WTC11 (cell line): ENCODE results near the gene INPP5A.

ENCODE experiments used
- EMX1 ChIP-seq: fragments of 250-450 bp; sonication (Bioruptor Pico); IDR thresholded peaks from 2 replicates; pipeline ENCODE4 v1.8.0; 2021; ENCODE audit warnings: mild to moderate bottlenecking
- TEAD1 ChIP-seq: sonication (generic); formaldehyde crosslinking; IDR thresholded peaks from 2 replicates; pipeline ENCODE4 v1.8.0; 2022; ENCODE audit warnings: mild to moderate bottlenecking, missing genetic modification reagents
- USF2 ChIP-seq: sonication (generic); formaldehyde crosslinking; IDR thresholded peaks from 2 replicates; pipeline ENCODE4 v1.8.1; 2023; ENCODE audit warnings: mild to moderate bottlenecking, missing genetic modification reagents, moderate library complexity
- ZNF416 ChIP-seq: fragments of 250-450 bp; sonication (Bioruptor Pico); IDR thresholded peaks from 2 replicates; pipeline ENCODE4 v1.9.0; 2021; ENCODE audit warnings: mild to moderate bottlenecking, inconsistent platforms
- TF ChIP-seq, protein P1 (sequence below): fragments of 200-600 bp; IDR thresholded peaks from 2 replicates; pipeline ENCODE4 v1.8.0; 2022; ENCODE audit warnings: antibody characterized with exemption
- TF ChIP-seq, protein P2 (sequence below): sonication (generic); formaldehyde crosslinking; IDR thresholded peaks from 2 replicates; pipeline ENCODE4 v1.8.1; 2023; ENCODE audit warnings: mild to moderate bottlenecking, missing genetic modification reagents, moderate library complexity

DNA sequence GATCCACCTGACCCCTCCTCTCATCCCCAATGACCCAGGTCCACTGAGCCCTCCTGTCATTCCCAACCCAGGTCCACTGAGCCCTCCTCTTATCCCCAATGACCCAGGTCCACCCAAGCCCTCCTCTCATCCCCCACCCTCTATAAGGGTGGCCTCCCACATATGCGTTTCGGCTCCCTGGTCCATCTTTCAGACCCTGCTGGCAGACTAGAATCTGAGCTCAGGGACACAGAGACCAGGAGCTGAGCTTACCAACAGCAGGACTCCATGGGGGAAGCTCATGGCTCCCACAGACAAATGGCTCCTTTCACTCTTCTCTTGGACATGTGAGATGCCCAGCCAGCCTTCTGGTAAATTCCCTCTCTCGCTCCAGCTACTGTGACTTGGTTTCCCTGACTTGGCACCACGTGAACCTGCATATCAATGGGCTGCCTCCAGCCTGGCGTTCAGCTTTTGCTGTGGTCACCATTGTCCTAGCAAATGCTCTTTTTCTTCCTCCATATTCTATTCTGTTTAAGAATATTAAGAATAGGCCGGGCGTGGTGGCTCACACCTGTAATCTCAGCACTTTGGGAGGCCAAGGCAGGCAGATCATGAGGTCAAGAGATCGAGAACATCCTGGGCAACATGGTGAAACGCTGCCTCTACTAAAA is 24.8 kb upstream of the INPP5A start:
- TF ChIP-seq, protein P1, sequence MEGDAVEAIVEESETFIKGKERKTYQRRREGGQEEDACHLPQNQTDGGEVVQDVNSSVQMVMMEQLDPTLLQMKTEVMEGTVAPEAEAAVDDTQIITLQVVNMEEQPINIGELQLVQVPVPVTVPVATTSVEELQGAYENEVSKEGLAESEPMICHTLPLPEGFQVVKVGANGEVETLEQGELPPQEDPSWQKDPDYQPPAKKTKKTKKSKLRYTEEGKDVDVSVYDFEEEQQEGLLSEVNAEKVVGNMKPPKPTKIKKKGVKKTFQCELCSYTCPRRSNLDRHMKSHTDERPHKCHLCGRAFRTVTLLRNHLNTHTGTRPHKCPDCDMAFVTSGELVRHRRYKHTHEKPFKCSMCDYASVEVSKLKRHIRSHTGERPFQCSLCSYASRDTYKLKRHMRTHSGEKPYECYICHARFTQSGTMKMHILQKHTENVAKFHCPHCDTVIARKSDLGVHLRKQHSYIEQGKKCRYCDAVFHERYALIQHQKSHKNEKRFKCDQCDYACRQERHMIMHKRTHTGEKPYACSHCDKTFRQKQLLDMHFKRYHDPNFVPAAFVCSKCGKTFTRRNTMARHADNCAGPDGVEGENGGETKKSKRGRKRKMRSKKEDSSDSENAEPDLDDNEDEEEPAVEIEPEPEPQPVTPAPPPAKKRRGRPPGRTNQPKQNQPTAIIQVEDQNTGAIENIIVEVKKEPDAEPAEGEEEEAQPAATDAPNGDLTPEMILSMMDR, result no peak
- TF ChIP-seq TEAD1, result no peak
- no peak for TF ChIP-seq EMX1
- TF ChIP-seq, protein P2, sequence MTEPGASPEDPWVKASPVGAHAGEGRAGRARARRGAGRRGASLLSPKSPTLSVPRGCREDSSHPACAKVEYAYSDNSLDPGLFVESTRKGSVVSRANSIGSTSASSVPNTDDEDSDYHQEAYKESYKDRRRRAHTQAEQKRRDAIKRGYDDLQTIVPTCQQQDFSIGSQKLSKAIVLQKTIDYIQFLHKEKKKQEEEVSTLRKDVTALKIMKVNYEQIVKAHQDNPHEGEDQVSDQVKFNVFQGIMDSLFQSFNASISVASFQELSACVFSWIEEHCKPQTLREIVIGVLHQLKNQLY (CRISPR knock-in tag), result no peak
- no peak for TF ChIP-seq USF2 (CRISPR knock-in tag)
- no peak for TF ChIP-seq ZNF416 (CRISPR knock-in tag)
